GM04504 (cell line): ENCODE data around the gene PNMA6F.
"Not testable (repeated sequence)": the region's sequence is repeated elsewhere in the genome, so short reads cannot be mapped to it uniquely, and the experiment has no call there.

Experiments
- DNase-seq: peaks from one replicate; pipeline ENCODE4 v3.0.0-alpha.2; 2012; ENCODE audit warnings: low read depth

Gene PNMA6F

DNA sequence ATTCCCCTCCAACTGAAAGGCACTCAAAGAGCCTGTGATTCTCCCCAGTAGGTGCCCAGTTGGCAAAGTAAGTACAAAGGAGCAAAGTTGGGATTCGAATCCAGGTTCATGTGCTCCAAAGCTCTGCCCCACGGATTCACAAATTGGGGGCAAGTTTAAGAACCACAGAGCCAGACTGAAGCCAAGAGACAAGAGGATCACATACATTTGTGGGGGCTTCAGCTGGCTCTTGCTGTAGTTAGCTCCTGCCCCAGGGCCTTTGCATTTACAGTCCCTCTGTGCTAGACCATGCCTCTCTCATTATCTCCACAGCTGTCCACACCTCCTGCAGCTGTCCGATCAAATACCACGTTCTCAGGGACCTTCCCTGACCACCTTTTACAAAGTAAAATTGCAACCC lies 18.8 kb downstream of the PNMA6F start:
- DNase-seq, result no peak

DNA sequence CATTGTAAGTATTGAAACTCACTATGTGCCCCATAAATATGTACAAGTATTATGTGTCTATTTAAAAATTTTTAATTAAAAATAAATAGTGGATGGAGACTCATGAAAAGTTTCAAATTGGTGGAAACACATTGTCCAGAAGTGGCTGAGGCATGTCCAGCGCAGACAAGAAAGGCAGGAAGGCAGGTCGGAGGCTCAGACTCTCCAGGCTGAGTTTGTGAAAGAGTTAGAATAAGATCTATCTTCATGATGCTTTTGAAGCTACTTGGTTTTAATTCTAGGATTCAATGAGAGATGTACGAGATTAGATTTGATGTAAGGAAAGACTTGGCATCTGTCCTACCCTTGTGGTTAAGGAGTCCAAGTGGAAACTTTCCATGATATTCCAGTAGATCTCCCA lies 19.8 kb downstream of the PNMA6F start:
- DNase-seq, result no peak

DNA sequence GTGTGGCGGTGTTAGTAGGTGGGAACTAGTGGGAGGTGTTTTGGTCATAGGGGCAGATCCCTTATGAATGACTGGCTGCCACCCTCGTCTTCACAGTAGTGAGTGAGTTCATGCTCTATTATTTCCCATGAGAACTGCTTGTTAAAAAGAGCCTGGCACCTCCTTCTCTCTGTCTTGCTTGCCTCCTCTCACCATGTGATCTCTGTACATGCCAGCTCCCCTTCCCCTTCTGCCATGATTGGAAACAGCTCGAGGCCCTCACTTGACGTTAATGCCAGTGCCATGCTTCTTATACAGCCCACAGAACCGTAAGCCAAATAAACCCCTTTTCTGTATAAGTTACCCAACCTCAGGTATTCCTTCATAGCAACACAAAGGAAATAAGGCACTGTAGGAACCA lies 21.7 kb downstream of the PNMA6F start:
- no peak for DNase-seq

DNA sequence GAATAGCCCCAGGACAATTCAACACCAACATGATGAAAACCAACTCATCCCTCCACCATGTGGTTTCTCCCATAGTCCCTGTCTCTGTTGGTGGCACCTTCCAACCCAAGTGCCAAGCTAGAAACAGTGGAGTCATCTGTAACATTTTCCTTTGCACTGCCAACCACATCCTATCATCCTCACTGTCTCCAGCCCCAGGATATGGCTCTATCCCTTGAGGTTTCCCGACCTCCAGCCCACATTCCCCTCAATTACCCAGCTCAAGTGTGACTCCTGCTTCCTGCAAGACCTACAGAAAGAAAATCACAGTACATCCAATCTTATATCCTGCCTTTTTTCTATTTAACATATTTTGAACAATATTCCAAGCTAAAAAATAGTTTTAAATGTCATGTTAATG lies 24.2 kb downstream of the PNMA6F start:
- DNase-seq, result no peak

DNA sequence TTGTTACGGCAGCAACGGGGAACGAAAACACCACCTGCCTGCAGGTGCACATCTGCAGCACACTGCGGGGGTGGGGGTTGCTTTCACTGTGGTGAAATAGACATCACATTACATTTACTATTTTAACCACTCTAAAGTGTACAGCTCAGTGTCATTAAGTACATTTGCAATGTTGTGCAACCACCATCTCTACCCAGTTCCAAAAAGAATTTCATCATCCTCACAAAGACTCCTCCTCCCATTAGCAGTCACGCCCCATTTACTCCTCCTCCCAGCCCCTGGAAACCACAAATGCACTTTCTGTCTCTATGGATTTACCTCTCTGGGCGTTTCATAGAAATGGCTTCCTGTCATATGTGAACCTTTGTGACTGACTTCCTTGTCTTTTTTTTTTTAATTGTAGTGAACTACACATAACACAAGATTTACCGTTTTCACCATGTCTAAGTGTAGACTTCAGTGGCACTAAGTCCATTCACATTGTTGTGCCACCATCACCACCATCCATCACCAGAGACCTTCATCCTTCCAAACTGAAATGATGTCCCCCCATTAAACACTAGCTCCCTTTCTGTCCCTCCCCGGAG lies 28.0 kb downstream of the PNMA6F start:
- not testable (repeated sequence) for DNase-seq

DNA sequence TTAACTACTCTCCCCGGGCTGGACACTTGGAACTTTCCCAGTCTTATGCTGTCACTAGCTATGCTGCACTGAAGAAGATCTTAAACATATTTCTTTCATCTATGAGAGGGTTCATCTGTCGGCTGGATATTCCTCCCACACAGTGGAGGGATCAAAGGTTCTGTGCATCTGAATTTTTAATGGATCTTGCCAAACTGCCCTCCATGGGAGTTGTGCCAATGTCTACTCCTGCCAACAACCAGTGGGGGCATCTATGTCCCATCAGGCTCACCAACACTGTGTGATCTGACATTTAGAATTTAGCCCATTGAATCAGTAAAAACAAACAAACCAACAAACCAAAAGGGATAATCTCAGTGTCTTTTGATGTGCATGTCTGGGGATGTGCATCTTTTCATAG lies 32.8 kb downstream of the PNMA6F start:
- DNase-seq, result not testable (repeated sequence)

DNA sequence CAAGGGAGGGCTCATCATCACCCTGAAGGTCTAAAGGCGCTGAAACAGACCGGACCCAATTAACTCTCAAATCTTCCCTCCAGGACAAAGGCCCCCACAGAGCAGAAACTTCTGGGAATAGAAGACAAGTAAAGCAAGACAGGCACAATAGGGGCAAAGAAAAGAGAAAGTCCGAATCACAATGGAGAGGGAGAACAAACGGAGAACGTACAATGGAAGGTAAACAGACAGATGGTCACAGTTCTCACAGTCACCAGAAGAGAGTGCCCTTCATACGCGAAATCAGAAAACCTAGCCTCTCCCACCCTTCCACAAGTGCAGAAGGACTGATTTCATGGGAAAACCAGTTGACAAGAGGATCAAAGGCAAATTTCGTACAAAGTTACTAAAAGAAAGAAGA lies 35.9 kb downstream of the PNMA6F start:
- not testable (repeated sequence) for DNase-seq

DNA sequence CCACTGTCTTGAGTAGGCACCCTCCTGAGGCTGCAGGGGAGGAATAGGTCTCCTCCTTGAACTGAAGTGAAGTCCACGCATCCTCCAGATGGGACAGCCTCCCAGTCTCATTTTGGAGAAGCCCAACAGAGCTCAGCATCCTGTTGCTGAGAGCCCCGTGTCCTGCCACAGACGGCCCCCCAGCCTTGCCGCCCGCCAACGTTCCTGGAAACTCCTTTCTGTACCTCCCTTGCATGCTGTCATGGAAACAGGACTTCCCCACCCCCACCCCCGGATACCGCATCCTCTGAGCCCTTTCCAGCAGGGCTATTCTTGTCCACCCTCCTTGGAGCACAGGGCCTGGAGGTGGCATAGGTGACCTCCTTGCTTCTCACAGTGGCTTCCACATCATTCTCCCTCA lies 37.6 kb downstream of the PNMA6F start:
- not testable (repeated sequence) for DNase-seq

DNA sequence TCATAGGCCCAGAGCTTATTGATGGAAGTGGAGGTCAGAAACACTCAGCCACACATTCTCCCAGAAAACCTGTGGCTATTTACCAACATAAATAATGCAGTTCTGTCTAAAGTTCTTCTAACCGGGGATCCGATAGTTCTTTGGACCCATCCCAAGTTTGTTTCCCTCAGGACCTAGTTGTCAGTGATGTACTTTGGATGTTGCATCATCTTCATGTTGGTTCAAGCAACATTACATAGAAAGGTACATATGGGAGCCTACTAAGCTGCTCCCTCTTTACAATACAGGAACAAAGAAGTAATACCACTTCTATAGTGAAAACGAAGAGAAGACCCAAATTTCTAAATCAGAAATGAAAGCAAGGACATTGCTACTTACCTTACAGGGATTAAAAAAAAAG lies 39.8 kb downstream of the PNMA6F start:
- DNase-seq, result not testable (repeated sequence)

DNA sequence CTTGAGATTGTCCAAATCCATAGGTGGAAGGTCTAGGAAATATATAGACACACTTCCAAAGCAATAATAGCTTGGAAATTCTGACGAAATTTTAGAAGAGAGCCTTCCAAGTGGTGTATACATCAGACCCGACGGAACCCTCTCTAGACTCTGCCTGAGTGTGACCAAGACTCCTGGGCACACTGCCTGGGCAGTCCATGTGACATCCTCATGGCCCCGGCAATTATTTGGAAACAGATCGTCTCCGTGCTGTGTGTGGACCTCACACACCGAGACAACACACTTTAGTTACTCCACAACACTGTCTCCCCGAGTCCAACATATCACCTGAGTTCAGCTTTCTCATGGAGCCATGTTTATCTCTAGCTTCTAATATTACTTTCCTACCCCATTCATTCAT lies 42.3 kb downstream of the PNMA6F start:
- DNase-seq, result not testable (repeated sequence)

DNA sequence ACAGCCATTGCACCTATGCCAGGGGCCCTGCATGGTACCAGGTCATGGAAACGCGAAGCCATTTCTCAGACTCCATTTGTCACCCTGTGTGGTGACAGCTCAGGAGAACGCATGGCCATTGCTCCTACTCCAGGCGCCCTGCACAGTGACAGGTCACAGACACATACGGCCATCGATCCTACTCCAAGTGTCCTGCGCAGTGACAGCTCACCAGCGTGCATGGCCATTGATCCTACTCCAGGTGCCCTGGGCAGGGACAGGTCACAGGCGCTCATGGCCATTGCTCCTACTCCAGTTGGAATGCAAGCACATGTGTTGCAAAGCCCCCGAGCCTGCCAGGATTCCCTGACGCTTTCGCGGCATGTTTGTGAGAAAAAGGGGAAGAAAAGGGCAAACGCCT lies 45.5 kb downstream of the PNMA6F start:
- DNase-seq, result not testable (repeated sequence)

DNA sequence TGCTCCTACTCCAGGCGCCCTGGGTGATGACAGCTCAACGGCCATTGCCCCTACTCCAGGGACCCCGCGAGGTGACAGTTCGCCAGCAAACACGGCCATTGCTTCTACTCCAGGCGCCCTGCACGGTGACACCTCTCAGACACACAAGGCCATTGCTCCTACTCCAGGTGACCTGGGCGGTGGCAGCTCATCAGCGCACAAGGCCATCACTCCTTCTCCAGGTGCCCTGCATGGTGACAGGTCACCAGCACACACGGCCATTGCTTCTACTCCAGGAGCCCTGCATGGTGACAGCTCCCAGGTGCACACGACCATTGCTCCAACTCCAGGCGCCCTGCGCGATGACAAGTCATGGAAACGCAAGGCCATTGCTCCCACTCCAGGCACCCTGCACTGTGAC lies 46.1 kb downstream of the PNMA6F start:
- DNase-seq, result not testable (repeated sequence)

DNA sequence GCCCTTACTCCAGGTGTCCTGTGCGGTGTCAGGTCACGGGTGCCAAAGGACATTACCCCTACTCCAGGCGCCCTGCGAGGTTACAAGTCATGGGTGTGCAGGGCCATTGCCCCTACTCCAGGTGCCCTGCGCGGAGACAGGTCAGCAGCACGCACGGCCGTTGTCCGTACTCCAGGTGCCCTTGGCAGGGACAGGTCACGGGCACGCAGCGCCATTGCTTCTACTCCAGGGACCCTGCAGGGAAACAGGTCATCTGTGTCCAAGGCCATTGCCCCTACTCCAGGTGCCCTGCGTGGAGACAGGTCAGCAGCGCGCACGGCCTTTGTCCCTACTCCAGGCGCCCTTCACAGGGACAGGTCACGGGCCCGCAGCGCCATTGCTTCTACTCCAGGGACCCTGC lies 49.0 kb downstream of the PNMA6F start:
- DNase-seq, result not testable (repeated sequence)

DNA sequence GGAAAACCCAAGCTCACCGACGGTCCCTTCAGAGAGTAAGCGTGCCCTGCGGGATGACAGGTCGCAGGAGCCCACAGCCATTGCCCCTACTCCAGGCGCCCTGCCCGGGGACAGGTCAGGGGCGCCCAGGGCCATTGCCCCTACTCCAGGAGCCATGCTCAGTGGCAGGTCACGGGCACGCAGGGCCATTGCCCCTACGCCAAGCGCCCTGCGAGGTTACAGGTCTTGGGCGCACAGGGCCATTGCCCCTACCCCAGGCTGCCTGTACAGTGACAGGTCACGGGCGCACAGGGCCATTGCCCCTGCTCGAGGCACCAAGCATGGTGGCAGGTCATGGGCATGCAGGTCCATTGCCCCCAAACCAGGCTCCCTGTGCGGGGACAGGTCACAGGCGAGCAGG lies 49.5 kb downstream of the PNMA6F start:
- DNase-seq, result not testable (repeated sequence)
